LNCaP clone FGC (cell line): ENCODE measurements around the gene PTPRD.

Experiments
- DNase-seq: peaks from one replicate; pipeline ENCODE4 v3.0.0-alpha.2; 2011; ENCODE audit warnings: low read depth
- H3K4me3 ChIP-seq: 2 replicates; pipeline ENCODE4 v1.5.1; 2011; ENCODE audit warnings: mild to moderate bottlenecking, low read depth, low read length, control low read depth
- TF ChIP-seq, protein P1 (sequence below): IDR thresholded peaks from 2 replicates; pipeline ENCODE4 v1.5.1; 2012; ENCODE audit warnings: mild to moderate bottlenecking; ENCODE audit not compliant: control insufficient read depth, insufficient read depth; ENCODE audit errors: extremely low read depth

Gene PTPRD

DNA sequence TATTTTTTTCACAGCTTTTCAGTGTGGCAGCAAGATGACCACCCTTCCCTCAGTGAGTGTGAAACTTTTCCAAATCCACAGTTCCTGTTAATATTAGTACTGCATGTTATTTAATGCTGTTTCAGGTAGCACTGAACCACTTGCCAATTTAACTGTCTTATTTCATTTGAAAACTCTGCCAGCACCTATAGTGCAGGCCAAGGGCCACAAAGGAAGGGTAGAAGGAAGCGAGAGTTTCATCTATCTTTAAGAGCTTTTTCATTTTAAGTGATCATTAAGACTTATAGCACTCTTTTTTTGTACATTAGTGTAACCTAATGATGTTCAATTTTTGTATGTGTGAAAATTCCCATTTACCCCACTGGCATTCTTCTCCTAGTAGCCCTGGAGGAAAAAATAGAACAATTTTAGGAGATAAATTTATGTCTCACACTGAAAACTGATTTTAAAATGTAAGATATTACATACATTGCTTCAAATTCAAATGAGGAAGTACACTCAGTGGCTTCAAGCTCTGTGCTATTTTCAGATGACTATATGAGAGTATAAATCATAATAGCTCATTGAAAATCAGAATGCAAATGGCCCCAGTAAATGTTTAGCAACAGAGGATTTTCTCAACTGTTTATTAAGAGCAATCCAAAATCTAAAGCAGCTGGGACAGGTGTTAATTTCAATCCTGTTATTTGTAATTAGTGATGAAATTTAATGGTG, 820.5 kb downstream of the PTPRD start:
- no peak for DNase-seq
- no peak overlapping the region for H3K4me3 ChIP-seq
- TF ChIP-seq, protein P1, sequence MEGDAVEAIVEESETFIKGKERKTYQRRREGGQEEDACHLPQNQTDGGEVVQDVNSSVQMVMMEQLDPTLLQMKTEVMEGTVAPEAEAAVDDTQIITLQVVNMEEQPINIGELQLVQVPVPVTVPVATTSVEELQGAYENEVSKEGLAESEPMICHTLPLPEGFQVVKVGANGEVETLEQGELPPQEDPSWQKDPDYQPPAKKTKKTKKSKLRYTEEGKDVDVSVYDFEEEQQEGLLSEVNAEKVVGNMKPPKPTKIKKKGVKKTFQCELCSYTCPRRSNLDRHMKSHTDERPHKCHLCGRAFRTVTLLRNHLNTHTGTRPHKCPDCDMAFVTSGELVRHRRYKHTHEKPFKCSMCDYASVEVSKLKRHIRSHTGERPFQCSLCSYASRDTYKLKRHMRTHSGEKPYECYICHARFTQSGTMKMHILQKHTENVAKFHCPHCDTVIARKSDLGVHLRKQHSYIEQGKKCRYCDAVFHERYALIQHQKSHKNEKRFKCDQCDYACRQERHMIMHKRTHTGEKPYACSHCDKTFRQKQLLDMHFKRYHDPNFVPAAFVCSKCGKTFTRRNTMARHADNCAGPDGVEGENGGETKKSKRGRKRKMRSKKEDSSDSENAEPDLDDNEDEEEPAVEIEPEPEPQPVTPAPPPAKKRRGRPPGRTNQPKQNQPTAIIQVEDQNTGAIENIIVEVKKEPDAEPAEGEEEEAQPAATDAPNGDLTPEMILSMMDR = no peak

DNA sequence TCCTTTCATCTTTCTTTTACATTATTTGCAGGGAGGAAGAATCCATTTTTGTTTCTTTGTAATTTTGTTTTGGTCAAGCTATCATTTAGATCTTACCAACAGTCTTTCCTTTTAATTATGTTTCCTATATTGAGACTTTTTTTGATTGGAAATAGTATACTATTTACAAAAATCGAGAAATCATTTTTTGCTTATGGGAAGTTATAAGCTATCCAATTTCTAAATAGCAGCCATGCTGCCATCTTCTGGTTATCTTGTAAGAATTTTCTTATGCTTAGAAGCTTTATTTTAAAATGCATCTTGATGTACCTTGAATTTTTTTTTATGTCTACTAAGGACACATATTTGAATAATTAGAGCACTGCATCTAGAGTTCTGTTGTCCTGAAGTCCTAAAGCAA, 821.2 kb downstream of the PTPRD start:
- TF ChIP-seq, protein P1 = peak; percentile 25; the same call in 1 of the 2 replicates

DNA sequence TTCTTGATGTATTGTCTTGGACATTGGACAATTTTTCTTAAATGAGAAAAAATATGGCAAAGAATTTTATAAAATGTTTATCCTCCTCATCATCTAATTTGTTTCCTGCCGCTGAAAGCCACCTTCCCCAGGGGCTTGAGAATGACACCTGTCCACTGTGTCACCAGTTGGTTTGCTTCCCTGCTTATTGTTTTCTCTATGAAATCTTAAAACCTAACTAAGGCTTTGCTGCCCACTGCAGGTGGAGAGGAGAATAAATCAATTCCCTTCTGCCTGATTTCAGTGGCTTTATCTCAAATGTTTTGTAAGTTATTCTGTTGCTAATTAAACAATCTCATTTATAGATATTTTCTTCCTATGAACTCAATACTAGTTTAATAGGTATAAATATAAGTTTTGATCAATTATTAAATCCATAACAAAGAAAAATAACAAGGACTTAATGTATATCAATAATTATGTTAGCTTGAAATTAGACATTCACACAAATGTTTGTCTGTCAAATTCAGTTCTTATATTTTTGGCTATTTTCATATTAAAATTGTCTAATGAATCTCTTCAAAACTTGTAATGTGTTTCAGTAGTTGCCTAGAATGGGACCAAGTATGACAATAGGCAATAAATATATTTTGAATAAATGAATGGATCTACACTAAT, 822.5 kb downstream of the PTPRD start:
- H3K4me3 ChIP-seq = no peak overlapping the region
- TF ChIP-seq, protein P1 = peak; percentile 75
- peak; percentile 11 for DNase-seq

More for the DNA sequence above, 821.2 kb downstream of the PTPRD start:
- no peak for DNase-seq
- H3K4me3 ChIP-seq = no peak overlapping the region

DNA sequence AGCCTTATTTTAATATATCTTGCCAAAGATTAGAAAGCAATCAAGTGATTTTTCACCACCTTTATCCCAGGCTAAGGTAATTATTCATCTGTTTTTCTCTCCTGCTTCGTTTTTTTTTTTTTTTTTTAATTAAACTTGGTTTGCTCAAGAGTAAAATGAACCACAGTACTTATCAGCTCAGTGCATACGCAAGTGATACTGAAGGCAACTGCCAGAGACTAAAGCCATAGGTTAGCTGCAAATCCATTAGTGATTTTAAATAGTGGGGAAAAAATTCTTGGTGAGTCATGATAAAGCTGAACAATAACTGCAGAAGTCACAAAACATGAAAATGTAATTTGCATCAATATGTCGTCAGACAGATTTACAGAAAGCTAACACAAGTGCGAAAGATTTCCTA, 829.1 kb downstream of the PTPRD start:
- TF ChIP-seq, protein P1 = no peak
- no peak overlapping the region for H3K4me3 ChIP-seq
- DNase-seq = no peak

DNA sequence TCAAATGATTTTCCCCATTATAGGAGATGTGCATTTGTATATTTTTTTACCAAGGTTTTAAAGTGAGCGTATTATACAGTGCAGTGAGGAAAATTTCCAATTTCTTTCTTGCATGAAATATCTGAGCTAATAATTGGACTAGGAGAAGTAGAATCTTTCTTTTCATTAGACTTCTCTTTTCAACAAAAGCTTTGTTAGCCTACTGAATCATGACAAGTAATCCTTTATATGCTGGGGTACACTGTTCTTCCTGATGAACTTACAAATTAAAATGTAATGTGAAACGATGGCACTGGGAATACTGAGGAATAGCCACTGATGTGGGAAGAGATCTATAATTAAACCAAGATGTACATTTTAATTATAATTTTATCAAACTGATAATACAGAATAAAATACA, 829.6 kb downstream of the PTPRD start:
- TF ChIP-seq, protein P1 = no peak
- DNase-seq = no peak
- H3K4me3 ChIP-seq = no peak overlapping the region

DNA sequence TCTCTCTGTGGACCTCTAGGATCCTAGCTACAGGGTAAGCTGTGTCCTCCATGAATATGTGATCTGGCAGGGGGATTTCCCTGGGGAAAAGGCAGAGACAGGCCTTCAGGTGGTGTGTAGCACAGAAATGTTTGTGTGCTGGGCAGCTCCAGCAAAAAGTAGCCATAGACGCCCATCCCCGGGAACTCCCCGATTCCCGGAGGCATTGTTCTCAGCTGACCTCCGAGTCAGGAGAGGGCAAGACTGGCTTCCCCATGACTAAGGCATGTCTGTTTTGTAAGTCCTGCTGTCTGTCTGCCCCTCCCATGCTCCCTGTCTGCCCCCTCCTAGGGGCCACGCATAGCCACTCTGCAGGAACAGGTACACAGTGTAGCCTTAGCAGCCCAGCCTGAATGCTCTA, 834.5 kb downstream of the PTPRD start:
- H3K4me3 ChIP-seq = no peak overlapping the region
- TF ChIP-seq, protein P1 = no peak
- no peak for DNase-seq
